Endodermal cell (in vitro differentiated cells): ENCODE results near the gene CHD3. TPM values are rescaled to one million over a fixed set of nuclear protein-coding genes. Genes with fewer than 3 reads are reported as not detected.
A peak's percentile ranks its signal among the peaks of the same experiment; 100 is the strongest.

ENCODE experiments used
- DNase-seq: peaks from one replicate; pipeline ENCODE4 v3.0.0-alpha.2; 2017
- H3K27ac ChIP-seq: 2 replicates; pipeline ENCODE4 v1.5.1; 2013; ENCODE audit warnings: mild to moderate bottlenecking, low read depth, low read length, moderate library complexity
- H3K27me3 ChIP-seq: 2 replicates; pipeline ENCODE4 v1.6.1; 2013; ENCODE audit warnings: mild to moderate bottlenecking, low read length, moderate library complexity; ENCODE audit not compliant: insufficient read depth, control insufficient read depth, poor library complexity, severe bottlenecking
- H3K36me3 ChIP-seq: 2 replicates; pipeline ENCODE4 v1.7.0; 2013; ENCODE audit warnings: mild to moderate bottlenecking, low read length, moderate library complexity; ENCODE audit not compliant: control insufficient read depth, insufficient read depth
- H3K4me1 ChIP-seq: one replicate; pipeline ENCODE4 v1.7.0; 2013; ENCODE audit warnings: low read length; ENCODE audit not compliant: control insufficient read depth, insufficient read depth
- H3K4me3 ChIP-seq: 2 replicates; pipeline ENCODE4 v1.5.1; 2013; ENCODE audit warnings: mild to moderate bottlenecking, low read length, moderate library complexity
- H3K9ac ChIP-seq: 2 replicates; pipeline ENCODE4 v1.6.1; 2013; ENCODE audit warnings: mild to moderate bottlenecking, low read length, moderate library complexity; ENCODE audit not compliant: poor library complexity, severe bottlenecking; ENCODE audit errors: extremely low read depth
- H3K9me3 ChIP-seq: 2 replicates; pipeline ENCODE4 v1.6.1; 2013; ENCODE audit warnings: mild to moderate bottlenecking, low read length, moderate library complexity; ENCODE audit not compliant: control insufficient read depth
- H3K27ac Mint-ChIP-seq: 2 replicates; pipeline ENCODE4 v1.8.0; 2020; ENCODE audit warnings: mixed read lengths
- H3K27me3 Mint-ChIP-seq: 2 replicates; pipeline ENCODE4 v1.8.0; 2021; ENCODE audit warnings: mild to moderate bottlenecking, mixed read lengths; ENCODE audit not compliant: insufficient read depth
- H3K36me3 Mint-ChIP-seq: 2 replicates; pipeline ENCODE4 v1.8.0; 2020; ENCODE audit warnings: low read depth, mixed read lengths
- H3K4me1 Mint-ChIP-seq: 2 replicates; pipeline ENCODE4 v1.8.0; 2020; ENCODE audit warnings: mixed read lengths
- H3K4me3 Mint-ChIP-seq: 2 replicates; pipeline ENCODE4 v1.8.0; 2020; ENCODE audit warnings: mild to moderate bottlenecking, moderate library complexity, mixed read lengths
- H3K9me3 Mint-ChIP-seq: 2 replicates; pipeline ENCODE4 v1.8.0; 2020; ENCODE audit warnings: mild to moderate bottlenecking, mixed read lengths
- CTCF ChIP-seq: fragments of 200-600 bp; sonication (generic); conservative IDR thresholded peaks from 2 replicates; pipeline ENCODE4 v1.5.0; 2021; ENCODE audit warnings: antibody characterized with exemption, mild to moderate bottlenecking
- WGBS, 2 experiments: methylation state at CpG; one replicate each; pipeline versions ENCODE4 v1.1.5 to v1.1.7; 2013; ENCODE audit warnings: missing lambda C conversion rate in 2 of 2, mixed read lengths in 1 of 2; ENCODE audit not compliant: insufficient coverage in 1 of 2, insufficient read length in 1 of 2; 5-methylcytosine and 5-hydroxymethylcytosine counted together
- total RNA-seq, 2 donors: library from RNA; stranded (reverse); fragmentation: NEBNext Ultra II Directional in 1 of 2; extraction: Animal tissue kit (Norgen Biotek cat#: 25700) in 1 of 2; gene quantifications; 2 replicates in 1 of 2; 3 replicates in 1 of 2; pipeline ENCODE4 v1.2.1, GENCODE V29; 2021

CHD3 gene
- total RNA-seq, 2 donors from 2014 or later = 55.0 to 64.1 TPM

GRCh38 chr17:7927596-7927995 is 39.0 kb downstream of the CHD3 start:
- H3K27me3 ChIP-seq = peaks cover 41% of the 10 kb centered on the region
- TF ChIP-seq CTCF = peak; percentile 45
- H3K9ac ChIP-seq = no peak overlapping the region
- H3K4me1 ChIP-seq = peaks cover 2% of the 10 kb centered on the region
- H3K9me3 ChIP-seq = no peaks in the 10 kb centered on the region
- H3K27ac Mint-ChIP-seq = no peak overlapping the region
- no peaks in the 10 kb centered on the region for H3K9me3 Mint-ChIP-seq
- no peak overlapping the region for H3K27ac ChIP-seq
- peaks cover 6% of the 10 kb centered on the region for H3K36me3 ChIP-seq
- H3K4me1 Mint-ChIP-seq = peaks cover 28% of the 10 kb centered on the region
- DNase-seq = peak; percentile 79
- no peak overlapping the region for H3K4me3 Mint-ChIP-seq
- 70 to 84% methylated on average over 2 to 3 of the region's 3 CpGs for WGBS, 2 experiments
- H3K36me3 Mint-ChIP-seq = peaks cover 3% of the 10 kb centered on the region
- H3K27me3 Mint-ChIP-seq = peaks cover 71% of the 10 kb centered on the region
- H3K4me3 ChIP-seq = no peak overlapping the region

- DNase-seq = peak; percentile 97
- Histone ChIP-seq H3K4me3 (peak within 1 kb of the TSS; percentile 95), H3K27me3 (peaks cover 28% of the 10 kb centered on the region), H3K9ac (no peak within 1 kb of the TSS), H3K36me3 (peaks cover 9% of the 10 kb centered on the region), H3K9me3 (no peaks in the 10 kb centered on the region), H3K4me1 (peaks cover 5% of the 10 kb centered on the region), H3K27ac (no peak within 1 kb of the TSS)
- Mint-ChIP-seq H3K27ac (peak within 1 kb of the TSS; percentile 75), H3K4me3 (peak within 1 kb of the TSS; percentile 99), H3K36me3 (peaks cover 4% of the 10 kb centered on the region), H3K4me1 (peaks cover 32% of the 10 kb centered on the region), H3K9me3 (no peaks in the 10 kb centered on the region), H3K27me3 (peaks cover 53% of the 10 kb centered on the region)
- 7 to 16% methylated on average over 14 to 67 of the region's 67 CpGs for WGBS, 2 experiments
- TF ChIP-seq CTCF = no peak
Observed at GRCh38 chr17:7929158-7930023, 40.8 kb downstream of the CHD3 start, which contains the start of gene KCNAB3. Gene KCNAB3 (minus strand): TSS chr17:7929856. CDS start chr17:7929435, 421 bp downstream.

- Histone ChIP-seq H3K4me3 (peak overlapping the region; percentile 95), H3K4me1 (peaks cover 5% of the 10 kb centered on the region), H3K9me3 (no peaks in the 10 kb centered on the region), H3K9ac (peak overlapping the region; percentile 26), H3K27me3 (peaks cover 27% of the 10 kb centered on the region), H3K36me3 (peaks cover 23% of the 10 kb centered on the region), H3K27ac (no peak overlapping the region)
- H3K27ac Mint-ChIP-seq = peak overlapping the region; percentile 98
- DNase-seq = no peak
- H3K4me1 Mint-ChIP-seq = peaks cover 32% of the 10 kb centered on the region
- H3K27me3 Mint-ChIP-seq = peaks cover 38% of the 10 kb centered on the region
- no peak for TF ChIP-seq CTCF
- WGBS, 2 experiments = 0 to 40% methylated on average over 6 to 20 of the region's 20 CpGs
- peak overlapping the region; percentile 99 for H3K4me3 Mint-ChIP-seq
- peaks cover 18% of the 10 kb centered on the region for H3K36me3 Mint-ChIP-seq
- H3K9me3 Mint-ChIP-seq = no peaks in the 10 kb centered on the region
Observed at GRCh38 chr17:7930841-7931631, 42.4 kb downstream of the CHD3 start.
